ENCODE measurements around the gene XXYLT1.
"Not testable (repeated sequence)": the region's sequence is repeated elsewhere in the genome, so short reads cannot be mapped to it uniquely, and the experiment has no call there.

XXYLT1 gene

DNA sequence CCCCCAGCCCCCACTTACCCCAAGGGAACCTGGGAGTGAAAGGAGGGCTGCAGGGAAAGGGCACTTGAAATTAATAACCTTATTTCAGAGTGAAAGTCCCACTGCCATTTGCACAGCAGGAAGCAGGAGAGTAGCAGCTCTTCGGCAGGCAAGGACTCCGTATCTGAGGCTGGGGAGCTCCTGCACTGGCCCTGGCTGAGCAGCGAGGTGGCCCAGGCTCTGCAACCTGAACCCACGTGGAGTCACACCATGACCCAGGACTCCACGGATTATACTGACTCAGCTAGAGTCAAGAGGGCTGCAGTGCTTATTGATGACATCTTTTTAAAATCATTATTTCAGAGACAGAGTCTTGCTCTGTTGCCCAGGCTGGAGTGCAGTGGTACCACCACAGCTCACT, 214.5 kb downstream of the XXYLT1 start:
- H3K4me3 ChIP-seq (ENCODE audit: low read length): no peak overlapping the region
- no peak for DNase-seq (ENCODE audit: low read depth)
- TF ChIP-seq CTCF (IDR thresholded peaks at IDR 0.05; ENCODE audit: insufficient read depth, low read depth, low read length, missing control alignments): no peak

GRCh38 chr3:195054311-195054710, 216.6 kb downstream of the XXYLT1 start:
- no peak for TF ChIP-seq CTCF (IDR thresholded peaks at IDR 0.05; ENCODE audit: insufficient read depth, low read depth, low read length, missing control alignments)
- no peak for DNase-seq (ENCODE audit: low read depth)
- no peak overlapping the region for H3K4me3 ChIP-seq (ENCODE audit: low read length)

DNA sequence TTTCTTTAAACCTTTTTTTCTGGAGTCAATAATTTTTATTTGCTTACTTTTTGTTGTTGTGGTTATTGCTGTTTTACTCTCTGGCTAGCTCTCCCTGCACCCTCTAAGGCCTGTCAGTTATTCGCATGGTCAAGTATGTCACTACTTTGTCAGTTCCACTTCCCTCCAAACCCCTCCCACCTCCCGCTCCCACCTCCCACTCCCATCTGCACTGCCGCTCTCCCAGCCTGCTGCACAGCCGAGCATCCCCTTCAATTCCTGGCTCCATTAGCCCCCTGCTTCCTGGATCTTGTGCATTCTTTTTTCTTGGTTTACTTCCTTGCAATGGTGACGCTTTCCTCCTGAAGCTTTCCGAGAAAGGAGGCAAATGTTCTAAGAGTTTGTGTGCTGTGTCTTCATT, 218.0 kb downstream of the XXYLT1 start:
- no peak for TF ChIP-seq CTCF (IDR thresholded peaks at IDR 0.05; ENCODE audit: insufficient read depth, low read depth, low read length, missing control alignments)
- no peak overlapping the region for H3K4me3 ChIP-seq (ENCODE audit: low read length)
- no peak for DNase-seq (ENCODE audit: low read depth)

DNA sequence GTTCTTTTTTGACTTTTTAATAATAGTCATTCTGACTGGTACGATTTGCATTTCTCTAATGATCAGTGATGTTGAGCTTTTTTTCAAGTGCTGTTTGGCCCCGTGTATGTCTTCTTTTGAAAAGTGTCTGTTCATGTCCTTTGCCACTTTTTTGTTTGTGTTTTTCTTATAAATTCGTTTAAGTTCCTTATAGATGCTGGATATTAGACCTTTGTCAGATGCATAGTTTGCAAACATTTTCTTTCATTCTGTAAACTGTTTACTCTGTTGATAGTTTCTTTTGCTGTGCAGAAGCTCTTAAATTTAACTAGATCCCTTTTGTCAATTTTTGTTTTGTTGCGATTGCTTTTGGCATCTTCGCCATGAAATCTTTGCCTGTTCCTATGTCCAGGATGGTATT, 220.7 kb downstream of the XXYLT1 start:
- H3K4me3 ChIP-seq (ENCODE audit: low read length); DNase-seq (ENCODE audit: low read depth): not testable (repeated sequence)

GRCh38 chr3:195048059-195048905, 222.7 kb downstream of the XXYLT1 start:
- TF ChIP-seq CTCF (IDR thresholded peaks at IDR 0.05; ENCODE audit: insufficient read depth, low read depth, low read length, missing control alignments): no peak
- DNase-seq (ENCODE audit: low read depth): no peak
- no peak overlapping the region for H3K4me3 ChIP-seq (ENCODE audit: low read length)

DNA sequence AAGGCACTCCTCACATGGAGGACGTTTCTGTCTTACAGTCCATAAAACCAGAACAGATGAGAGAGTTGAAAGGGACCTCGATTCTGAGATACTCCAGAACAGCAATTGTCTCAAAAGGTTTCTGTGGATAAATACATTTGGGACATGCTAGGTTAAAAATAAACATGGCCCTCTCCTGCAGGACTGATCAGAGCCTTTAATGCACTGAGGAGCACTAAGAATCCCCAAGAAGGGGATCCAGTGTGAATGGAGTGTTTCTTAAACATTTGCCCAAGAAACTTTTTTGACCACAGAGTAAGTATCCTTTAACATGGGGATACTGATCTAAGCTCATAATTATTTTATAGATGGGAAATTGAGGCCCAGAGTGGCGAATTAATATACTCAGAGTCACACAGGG, 223.4 kb downstream of the XXYLT1 start:
- no peak for DNase-seq (ENCODE audit: low read depth)
- TF ChIP-seq CTCF (IDR thresholded peaks at IDR 0.05; ENCODE audit: insufficient read depth, low read depth, low read length, missing control alignments): no peak
- no peak overlapping the region for H3K4me3 ChIP-seq (ENCODE audit: low read length)

DNA sequence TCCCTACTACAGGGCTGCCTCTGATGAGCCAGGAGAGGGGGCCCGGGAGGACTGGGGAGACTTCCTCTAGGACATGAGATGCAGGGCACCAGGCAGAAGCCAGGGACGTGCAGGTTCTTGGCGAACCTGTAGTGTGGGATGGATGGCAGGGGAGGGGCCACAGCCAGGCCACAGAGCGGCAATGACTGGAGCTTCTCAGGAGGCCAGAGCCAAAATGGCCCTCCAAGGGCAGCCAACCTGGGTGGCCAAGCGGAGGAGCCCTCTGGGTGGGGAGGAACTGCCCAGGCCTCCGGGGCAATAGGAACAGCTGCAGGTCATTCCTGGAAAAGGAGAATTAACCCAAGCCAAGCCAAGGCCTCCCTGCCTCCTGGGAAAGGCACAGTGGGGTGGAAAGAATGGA, 224.5 kb downstream of the XXYLT1 start:
- H3K4me3 ChIP-seq (ENCODE audit: low read length): no peak overlapping the region
- no peak for DNase-seq (ENCODE audit: low read depth)
- TF ChIP-seq CTCF (IDR thresholded peaks at IDR 0.05; ENCODE audit: insufficient read depth, low read depth, low read length, missing control alignments): no peak
